Gastrocnemius medialis (tissue), 4 donors: ENCODE measurements around the gene ADGRF5. TPM values are rescaled to one million over a fixed set of nuclear protein-coding genes. Genes with fewer than 3 reads are reported as not detected.
A peak's percentile ranks its signal among the peaks of the same experiment; 100 is the strongest.

ENCODE experiments used
- ATAC-seq, 2 donors: fragments of 150-250 bp; one replicate each; pipeline ENCODE4 v1.9.1; 2016
- DNase-seq, 2 donors: peaks; one replicate each; pipeline ENCODE4 v3.0.0-alpha.2; 2019
- H3K27ac ChIP-seq, 4 donors: fragments of 200-600 bp; sonication (generic); 1 replicate in 1 of 4; 2 replicates in 3 of 4; pipeline ENCODE4 v1.5.1; 2016 to 2018; ENCODE audit warnings: mild to moderate bottlenecking in 2 of 4, moderate library complexity in 1 of 4
- H3K27me3 ChIP-seq, 3 donors: fragments of 200-600 bp; sonication (generic) in 2 of 3; 1 replicate in 1 of 3; 2 replicates in 2 of 3; pipeline versions ENCODE4 v1.5.1 to v1.6.0; 2016 to 2019; ENCODE audit warnings: mild to moderate bottlenecking in 1 of 3, moderate library complexity in 1 of 3
- H3K36me3 ChIP-seq, 2 donors: fragments of 200-600 bp; sonication (generic) in 1 of 2; one replicate each; pipeline ENCODE4 v1.5.1; 2017 to 2018
- H3K4me1 ChIP-seq, 2 donors: fragments of 200-600 bp; sonication (generic) in 1 of 2; one replicate each; pipeline ENCODE4 v1.5.1; 2016 to 2017; ENCODE audit warnings: mild to moderate bottlenecking in 2 of 2
- H3K4me3 ChIP-seq, 4 donors: fragments of 200-600 bp; sonication (generic) in 3 of 4; 1 replicate in 1 of 4; 2 replicates in 3 of 4; pipeline ENCODE4 v1.5.1; 2016 to 2019; ENCODE audit warnings: mild to moderate bottlenecking in 2 of 4
- H3K9me3 ChIP-seq, 3 donors: fragments of 200-600 bp; sonication (generic) in 2 of 3; 1 replicate in 1 of 3; 2 replicates in 2 of 3; pipeline ENCODE4 v1.5.1; 2016 to 2019
- POLR2A ChIP-seq, 2 donors: fragments of 450-650 bp; IDR thresholded peaks; one replicate each; pipeline ENCODE4 v1.6.1; 2017; ENCODE audit warnings: antibody characterized with exemption in 2 of 2, mild to moderate bottlenecking in 2 of 2, moderate library complexity in 2 of 2
- in situ Hi-C, 4 donors: fragments of 200-750 bp; cut with MboI; loops; one replicate each; pipeline versions ENCODE4 v1.15.0 to v1.8.0; 2017; ENCODE audit warnings: low sequenced_read_pairs in 4 of 4
- intact Hi-C: fragments of 100-400 bp; cut with DNase I; formaldehyde crosslinking; loops from one replicate; pipeline ENCODE4 v1.15.1; 2023; ENCODE audit warnings: low total_unique reads
- total RNA-seq, 4 donors: library from RNA; depleted of rRNA; stranded (reverse); fragments of >200 nt; gene quantifications; one replicate each; pipeline versions ENCODE4 v1.1.0 to v1.2.3, GENCODE V29; 2016
- TF ChIP-seq, protein P1 (sequence below), 5 experiments: fragments of 450-650 bp in 3 of 5; fragments of 200-600 bp in 2 of 5; sonication (generic) in 2 of 5; IDR thresholded peaks in 4 of 5; conservative IDR thresholded peaks in 1 of 5; 1 replicate in 4 of 5; 2 replicates in 1 of 5; pipeline ENCODE4 v1.5.1; 2016 to 2019; ENCODE audit warnings: antibody characterized with exemption in 5 of 5, mild to moderate bottlenecking in 3 of 5, moderate library complexity in 3 of 5

ADGRF5 gene
- total RNA-seq, 4 donors from 2014 or later, result 27.6 to 49.2 (median 41.0) TPM

DNA sequence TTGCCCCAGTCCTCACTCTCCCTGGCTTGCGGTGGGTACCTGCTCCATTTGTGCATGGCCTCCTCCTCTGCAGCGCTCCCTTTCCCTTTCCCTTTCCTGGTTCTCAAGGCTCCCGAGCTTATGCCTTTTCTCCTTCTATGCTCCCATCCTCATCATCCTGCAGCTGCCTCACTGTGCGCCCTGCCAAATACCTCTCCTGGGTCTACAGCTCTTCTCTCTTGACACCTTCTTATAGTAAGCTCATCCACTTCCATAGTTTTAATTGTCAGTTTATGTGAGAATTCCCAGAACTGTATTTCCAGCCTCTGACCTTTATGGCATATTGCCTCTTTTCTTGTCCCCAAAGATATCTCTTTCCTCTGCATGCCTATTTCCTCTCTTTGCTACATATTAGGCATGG lies 5.9 kb downstream of the ADGRF5 start:
- Histone ChIP-seq H3K4me1 (peaks cover 0 to 3% of the 10 kb centered on the region in 2 donors), H3K36me3 (no peaks in the 10 kb centered on the region), H3K4me3 (peak overlapping the region; percentile 1 to 56 (median 24)), H3K27ac (peak overlapping the region in 3 of 4 donors; percentile 1 to 79 (median 76)), H3K27me3 (no peaks in the 10 kb centered on the region), H3K9me3 (no peaks in the 10 kb centered on the region)
- in situ Hi-C loops, result no loop called here
- intact Hi-C loops, result no loop called here
- TF ChIP-seq, protein P1, sequence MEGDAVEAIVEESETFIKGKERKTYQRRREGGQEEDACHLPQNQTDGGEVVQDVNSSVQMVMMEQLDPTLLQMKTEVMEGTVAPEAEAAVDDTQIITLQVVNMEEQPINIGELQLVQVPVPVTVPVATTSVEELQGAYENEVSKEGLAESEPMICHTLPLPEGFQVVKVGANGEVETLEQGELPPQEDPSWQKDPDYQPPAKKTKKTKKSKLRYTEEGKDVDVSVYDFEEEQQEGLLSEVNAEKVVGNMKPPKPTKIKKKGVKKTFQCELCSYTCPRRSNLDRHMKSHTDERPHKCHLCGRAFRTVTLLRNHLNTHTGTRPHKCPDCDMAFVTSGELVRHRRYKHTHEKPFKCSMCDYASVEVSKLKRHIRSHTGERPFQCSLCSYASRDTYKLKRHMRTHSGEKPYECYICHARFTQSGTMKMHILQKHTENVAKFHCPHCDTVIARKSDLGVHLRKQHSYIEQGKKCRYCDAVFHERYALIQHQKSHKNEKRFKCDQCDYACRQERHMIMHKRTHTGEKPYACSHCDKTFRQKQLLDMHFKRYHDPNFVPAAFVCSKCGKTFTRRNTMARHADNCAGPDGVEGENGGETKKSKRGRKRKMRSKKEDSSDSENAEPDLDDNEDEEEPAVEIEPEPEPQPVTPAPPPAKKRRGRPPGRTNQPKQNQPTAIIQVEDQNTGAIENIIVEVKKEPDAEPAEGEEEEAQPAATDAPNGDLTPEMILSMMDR (IDR thresholded peaks at IDR 0.05 in 4 of 5, conservative IDR thresholded peaks at IDR 0.05 in 1 of 5), result no peak
- TF ChIP-seq POLR2A (IDR thresholded peaks at IDR 0.05), result no peak
- ATAC-seq (no peak), DNase-seq (no peak)

DNA sequence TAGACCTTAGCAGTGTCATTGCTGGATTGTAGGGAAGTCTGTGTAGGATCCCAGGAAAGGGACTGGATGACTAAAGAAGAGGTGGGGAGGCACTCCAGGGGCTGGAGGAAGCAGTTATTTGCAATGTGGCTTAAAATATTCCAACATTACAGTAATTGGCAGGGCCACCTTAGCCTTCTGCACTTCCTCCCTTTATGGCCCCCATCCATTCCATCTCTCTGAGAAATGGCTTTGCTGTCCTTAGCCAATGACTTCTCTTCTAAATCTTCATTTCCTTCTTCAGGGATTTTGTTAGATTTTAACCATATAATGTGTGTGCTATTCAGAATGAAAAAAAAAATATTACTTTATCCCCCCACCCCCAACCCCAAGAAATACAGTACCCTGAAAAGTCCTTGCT lies 6.4 kb downstream of the ADGRF5 start:
- DNase-seq, result no peak
- no peaks in the 10 kb centered on the region for H3K9me3 ChIP-seq
- H3K36me3 ChIP-seq, result no peaks in the 10 kb centered on the region
- H3K27me3 ChIP-seq, result no peaks in the 10 kb centered on the region
- TF ChIP-seq, protein P1 (IDR thresholded peaks at IDR 0.05 in 4 of 5, conservative IDR thresholded peaks at IDR 0.05 in 1 of 5), result no peak
- no peak for TF ChIP-seq POLR2A (IDR thresholded peaks at IDR 0.05)
- no peak for ATAC-seq
- peak overlapping the region in 1 of 4 donors; percentile 36 for H3K4me3 ChIP-seq
- intact Hi-C loops (no loop called here), in situ Hi-C loops (no loop called here)
- peaks cover 0 to 3% of the 10 kb centered on the region in 2 donors for H3K4me1 ChIP-seq
- H3K27ac ChIP-seq, result peak overlapping the region in 2 of 4 donors; percentile 1 to 79

DNA sequence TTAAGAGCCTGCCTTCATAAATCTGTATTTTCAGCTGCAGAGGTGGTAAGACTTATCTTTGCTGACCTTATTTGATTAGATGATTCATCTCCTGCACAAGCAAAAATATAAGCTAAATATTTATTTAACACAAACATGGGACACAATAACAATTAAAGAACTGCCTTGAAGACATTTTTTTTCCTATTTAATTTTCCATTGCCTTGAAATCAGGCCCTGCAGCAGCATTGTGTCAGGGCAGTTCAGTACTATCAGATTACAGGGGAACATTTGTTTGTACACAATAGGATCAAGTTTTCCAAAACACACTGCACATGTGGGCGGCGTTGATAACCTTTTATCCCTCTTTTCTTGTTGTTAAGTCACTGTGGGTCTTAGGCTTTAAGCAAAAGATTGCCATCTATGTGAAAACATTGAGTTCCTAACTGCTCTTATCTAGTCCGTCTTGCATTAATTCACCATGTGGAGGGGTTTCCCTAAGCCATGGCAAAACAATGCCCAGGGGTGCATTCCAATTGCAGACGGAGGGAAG lies 7.4 kb downstream of the ADGRF5 start:
- no peak for ATAC-seq
- DNase-seq, result no peak
- Histone ChIP-seq H3K27me3 (no peaks in the 10 kb centered on the region), H3K4me3 (no peak overlapping the region), H3K36me3 (no peaks in the 10 kb centered on the region), H3K4me1 (peaks cover 0 to 4% of the 10 kb centered on the region in 2 donors), H3K9me3 (no peaks in the 10 kb centered on the region), H3K27ac (peak overlapping the region in 1 of 4 donors; percentile 11)
- in situ Hi-C loops, result no loop called here
- no peak for TF ChIP-seq POLR2A (IDR thresholded peaks at IDR 0.05)
- TF ChIP-seq, protein P1 (IDR thresholded peaks at IDR 0.05 in 4 of 5, conservative IDR thresholded peaks at IDR 0.05 in 1 of 5), result no peak
- intact Hi-C loops, result no loop called here

DNA sequence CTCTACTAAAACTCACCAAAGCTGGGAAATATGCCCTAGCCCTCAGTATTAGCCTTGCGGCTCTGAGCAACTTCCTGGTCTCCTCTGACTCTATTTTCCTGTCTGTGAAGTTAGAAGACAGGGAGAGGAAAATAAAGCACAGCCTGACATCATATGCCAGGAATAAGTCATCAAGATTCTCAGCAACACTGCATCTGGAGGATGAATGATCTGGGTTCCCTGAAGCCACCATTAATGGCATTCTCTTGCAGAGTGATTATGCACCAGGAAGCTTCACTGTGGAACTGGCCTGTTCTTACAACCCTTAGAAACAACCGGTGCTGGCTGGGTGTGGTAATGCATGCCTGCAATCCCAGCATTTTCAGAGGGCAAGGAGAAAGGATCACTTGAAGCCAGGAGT lies 12.4 kb downstream of the ADGRF5 start:
- H3K27me3 ChIP-seq, result no peaks in the 10 kb centered on the region
- peak overlapping the region in 3 of 4 donors; percentile 38 to 48 (median 39) for H3K27ac ChIP-seq
- no peaks in the 10 kb centered on the region for H3K9me3 ChIP-seq
- no peak for DNase-seq
- no peaks in the 10 kb centered on the region for H3K36me3 ChIP-seq
- H3K4me1 ChIP-seq, result peaks cover 0 to 15% of the 10 kb centered on the region in 2 donors
- peak in 1 of 2 donors; percentile 30 for ATAC-seq
- no peak overlapping the region for H3K4me3 ChIP-seq
- no peak for TF ChIP-seq POLR2A (IDR thresholded peaks at IDR 0.05)
- TF ChIP-seq, protein P1 (IDR thresholded peaks at IDR 0.05 in 4 of 5, conservative IDR thresholded peaks at IDR 0.05 in 1 of 5), result no peak
- in situ Hi-C loops, result no loop called here
- intact Hi-C loops, result loop anchor here (10.0 kb wide), 1 partner anchor 75 kb away; no protein-coding TSS in a partner anchor
